GF-D8 (cell line): ENCODE measurements around the gene DMBX1.

Experiments used
- DNase-seq: peaks from one replicate; lab custom pipeline; 2025; lab: John Stamatoyannopoulos, UW

DMBX1 gene

DNA sequence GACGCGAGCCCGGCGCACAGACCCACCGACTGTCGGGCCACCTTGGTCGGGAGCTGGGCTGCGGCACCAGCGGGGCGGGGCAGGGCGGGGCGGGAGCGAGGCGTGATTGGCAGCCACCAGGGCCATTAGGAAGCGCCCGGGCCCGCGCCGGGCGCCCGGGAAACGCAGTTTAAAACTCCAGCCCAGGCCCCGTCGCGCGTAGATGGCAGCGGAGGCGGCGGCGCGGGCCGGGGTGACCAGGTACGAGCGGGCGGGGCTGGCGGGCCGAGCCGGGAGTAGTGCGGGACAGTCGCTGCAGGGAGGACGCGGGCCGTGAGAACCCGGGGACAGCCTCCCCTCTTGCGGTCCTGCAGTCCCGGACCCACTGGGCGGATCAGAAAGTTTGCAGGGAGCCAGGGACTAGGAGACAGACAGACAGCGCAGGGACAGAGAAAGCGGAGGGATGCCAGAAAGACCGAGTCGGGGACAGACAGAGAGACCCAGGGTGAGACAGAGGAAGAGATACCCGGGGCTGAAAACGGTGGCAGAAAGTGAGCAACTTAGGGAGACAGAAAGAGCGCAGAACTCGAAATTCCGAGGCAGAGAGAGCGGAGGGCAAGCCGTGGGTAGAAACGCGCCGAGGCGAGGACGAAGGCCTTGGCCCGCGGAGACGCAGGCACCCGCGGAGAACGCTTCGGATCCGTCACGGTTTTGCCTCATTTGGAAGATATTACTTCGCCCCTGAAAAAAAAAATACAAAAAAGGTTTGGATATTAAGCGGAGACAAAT, at the start of gene DMBX1:
Gene DMBX1 (plus strand): TSS at position 199 of the 768 bp plus-strand sequence. CDS start 17,175 bp downstream, outside the sequence.
- DNase-seq: no peak

DNA sequence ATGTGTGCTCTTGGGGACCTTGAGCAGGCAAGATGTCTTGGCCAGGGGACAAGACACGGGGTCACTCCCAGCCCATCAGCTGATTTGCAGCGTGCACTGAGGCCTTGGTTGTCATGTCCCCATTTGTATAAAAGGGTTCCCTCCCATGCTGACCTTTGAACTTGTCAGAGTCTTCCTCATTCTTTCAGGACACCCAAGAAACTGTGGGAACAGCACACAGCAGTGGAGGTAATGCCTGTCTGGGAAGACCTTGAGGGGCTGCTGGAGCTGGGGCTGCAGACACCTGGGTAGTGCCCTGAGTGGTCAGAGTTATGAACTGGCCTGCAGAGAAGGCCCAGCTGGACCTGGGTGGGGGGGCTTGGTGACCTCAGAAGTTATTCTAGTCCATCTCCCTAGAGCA, 49.2 kb upstream of the DMBX1 start:
- no peak for DNase-seq

DNA sequence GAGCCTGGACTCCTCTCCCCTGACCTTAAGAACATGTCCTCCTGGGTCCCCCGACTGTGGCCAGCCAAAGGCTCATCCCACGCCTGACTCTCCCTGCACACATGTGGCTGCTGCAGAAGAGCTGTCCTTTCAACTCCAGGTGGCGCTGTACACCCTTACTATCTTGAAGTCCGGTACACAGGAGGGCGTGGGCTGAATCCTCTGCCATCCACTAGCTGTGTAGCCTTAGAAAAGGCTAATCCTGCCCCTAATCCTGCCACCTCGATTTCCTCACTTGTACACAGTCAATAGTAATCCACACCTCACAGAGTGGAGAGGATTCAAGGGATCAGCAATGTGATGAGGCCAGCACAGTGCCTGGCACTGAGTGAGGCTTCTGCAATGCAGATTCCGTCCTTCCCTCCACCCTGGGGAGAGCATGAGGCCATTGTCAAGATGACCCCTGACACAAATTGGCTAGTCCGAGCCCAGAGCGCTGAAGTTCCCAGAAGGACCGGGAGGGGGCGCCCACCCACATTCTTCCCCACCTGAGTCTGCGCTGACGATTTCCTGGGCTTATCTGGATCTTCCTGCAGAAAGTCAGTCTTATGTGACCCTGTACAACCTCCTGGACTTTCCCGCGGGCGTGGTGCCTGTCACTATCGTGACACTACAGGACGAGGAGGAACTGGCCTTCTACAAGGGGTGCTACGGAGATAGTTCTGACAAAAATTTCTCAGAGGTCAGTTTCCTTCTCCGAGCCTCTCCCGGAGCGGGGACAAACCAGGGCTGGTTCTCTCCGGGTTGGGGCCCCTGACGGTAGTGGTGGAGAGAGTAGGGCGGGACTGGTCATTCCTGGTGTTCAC, 47.1 kb upstream of the DMBX1 start:
- DNase-seq: peak; percentile 55

GRCh38 chr1:46444466-46444865, 45.2 kb upstream of the DMBX1 start:
- DNase-seq: no peak

DNA sequence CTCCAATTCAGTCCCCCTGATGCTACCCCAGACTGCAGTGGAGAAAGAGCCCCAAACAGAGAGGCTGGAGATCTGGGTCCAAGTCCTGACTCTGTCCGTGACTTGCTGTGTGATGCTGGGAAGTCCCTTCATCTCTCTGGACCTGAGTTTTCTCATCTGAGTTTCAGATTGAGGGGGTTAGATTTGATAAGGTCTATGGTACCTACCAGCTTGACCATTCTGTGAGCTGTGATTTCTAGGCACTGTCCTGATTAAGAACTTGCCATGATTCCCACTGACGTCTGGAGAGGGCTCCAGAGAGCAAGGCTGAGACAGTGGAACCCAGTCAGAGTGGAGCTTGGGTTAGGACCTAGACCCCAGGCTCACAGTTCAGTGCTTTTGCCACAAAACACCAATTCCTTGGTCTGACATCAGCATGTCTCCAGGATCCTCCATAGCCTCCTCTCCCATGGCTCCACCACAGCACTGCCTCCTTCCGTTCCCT, 43.8 kb upstream of the DMBX1 start:
- no peak for DNase-seq

GRCh38 chr1:46446646-46447498, 42.8 kb upstream of the DMBX1 start:
- peak; percentile 6 for DNase-seq

- no peak for DNase-seq
These were observed 42.0 kb upstream of the DMBX1 start for GRCh38 chr1:46447499-46448108.

- no peak for DNase-seq
These were observed 41.3 kb upstream of the DMBX1 start for GRCh38 chr1:46448109-46448911.

DNA sequence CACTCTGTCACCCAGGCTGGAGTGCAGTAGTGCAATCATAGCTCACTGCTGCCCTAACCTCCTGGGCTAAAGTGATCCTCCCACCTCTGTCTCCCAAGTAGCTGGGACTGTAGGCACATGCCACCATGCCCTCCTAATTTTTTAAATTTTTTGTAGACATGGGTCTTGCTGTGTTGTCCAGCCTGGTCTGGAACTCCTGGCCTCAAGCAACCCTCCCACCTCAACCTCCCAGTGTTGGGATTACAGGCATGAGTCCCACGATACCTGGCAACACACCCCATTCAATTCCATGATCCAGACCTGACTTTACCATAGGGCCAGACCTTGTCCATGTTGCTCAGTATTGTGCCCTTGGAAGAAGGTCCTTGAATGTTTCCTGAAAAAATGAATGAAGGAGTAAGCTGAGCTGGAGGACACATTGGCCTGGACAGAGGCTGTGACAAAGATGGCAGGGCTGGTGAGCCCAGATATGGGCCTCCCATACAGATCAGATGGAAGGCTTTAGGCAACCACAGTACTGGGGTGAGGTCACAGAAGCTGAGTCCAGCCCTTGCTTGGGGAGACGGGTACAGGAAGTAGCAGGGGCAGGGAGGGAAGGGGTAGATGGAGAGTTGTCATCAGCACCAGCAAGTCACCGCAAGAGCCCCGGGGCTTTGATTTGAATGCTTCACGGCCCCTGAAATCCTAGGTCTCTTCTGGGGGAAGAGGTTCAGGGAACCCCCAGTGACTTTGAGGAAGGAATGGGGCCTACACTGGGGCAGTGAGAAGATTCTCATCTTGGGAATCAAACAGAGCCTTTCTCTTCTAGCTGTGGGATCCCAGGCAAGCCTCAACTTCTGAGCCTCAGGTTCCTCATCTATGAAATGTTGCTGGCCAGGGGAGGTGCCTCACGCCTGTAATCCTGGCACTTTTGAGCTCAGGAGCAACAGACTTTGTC, 40.1 kb upstream of the DMBX1 start:
- no peak for DNase-seq

GRCh38 chr1:46450160-46450517, 39.5 kb upstream of the DMBX1 start:
- no peak for DNase-seq

DNA sequence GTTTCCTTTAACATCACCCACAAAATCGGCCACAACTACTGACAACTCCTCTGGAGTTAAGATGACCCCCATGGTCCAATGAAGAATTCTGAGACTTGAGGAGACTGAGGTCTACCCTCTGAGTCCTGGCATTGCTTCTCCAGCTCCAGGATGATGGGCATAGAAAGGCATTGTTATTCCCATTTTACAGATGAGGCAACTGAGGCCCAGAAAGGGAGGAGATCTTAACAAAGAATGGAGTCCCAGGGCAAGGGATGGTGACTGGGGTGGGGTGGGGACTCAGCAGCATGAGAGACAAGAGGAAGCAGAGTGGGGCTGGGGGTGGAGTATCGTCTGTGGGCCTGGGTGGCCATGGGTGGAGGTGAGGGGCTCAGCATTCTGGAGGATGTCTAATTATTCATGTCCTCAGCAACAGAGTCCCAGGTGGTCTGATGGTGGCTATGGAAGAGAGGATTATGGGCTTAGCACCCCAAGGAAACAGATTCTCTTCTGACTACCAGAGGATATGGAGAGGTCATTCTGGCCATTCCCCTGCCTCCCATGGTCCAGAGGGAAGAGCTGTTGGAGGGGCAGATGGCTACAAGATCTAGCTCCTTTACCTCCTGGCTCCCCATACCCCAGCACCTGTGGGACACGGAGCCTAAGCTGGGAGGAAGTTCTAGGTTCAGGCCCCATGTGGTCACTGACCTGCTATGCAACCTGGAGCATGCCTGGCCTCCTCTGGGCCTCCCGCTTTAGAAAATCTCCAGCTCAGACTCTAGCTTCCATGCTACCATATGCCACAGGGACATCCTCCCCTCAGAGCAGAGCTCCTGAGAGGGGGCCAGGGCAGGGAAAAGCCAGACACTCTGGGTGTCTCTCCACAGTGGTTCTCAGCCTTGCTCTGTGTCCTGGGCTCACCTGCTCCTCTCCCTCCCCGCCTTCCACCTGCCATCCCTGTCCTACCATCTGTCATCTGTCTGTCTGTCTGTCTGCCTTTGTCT, 37.4 kb upstream of the DMBX1 start:
- no peak for DNase-seq

- no peak for DNase-seq
These were observed 36.7 kb upstream of the DMBX1 start for GRCh38 chr1:46452931-46453325.

- no peak for DNase-seq
These were observed 36.2 kb upstream of the DMBX1 start for GRCh38 chr1:46453449-46453848.

DNA sequence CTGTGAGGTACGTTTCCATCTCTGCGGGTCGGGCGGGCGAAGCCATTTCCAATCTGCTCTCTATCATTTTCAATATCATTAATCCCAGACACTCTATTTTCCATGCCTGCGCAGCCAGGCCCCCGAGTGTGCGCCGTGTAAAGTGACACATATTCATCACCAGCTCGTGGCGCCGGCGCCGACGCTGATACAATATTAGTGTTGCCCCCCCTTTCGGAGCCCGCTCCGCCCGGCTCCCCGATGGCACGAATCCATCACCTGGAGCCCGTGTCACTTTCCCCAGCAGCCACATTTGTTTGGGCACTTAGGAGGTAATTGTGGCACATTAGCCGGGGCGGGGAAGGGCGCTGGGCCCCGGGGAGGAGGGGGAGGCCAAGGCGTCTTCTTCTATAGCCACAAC, 33.7 kb upstream of the DMBX1 start:
- DNase-seq: no peak

DNA sequence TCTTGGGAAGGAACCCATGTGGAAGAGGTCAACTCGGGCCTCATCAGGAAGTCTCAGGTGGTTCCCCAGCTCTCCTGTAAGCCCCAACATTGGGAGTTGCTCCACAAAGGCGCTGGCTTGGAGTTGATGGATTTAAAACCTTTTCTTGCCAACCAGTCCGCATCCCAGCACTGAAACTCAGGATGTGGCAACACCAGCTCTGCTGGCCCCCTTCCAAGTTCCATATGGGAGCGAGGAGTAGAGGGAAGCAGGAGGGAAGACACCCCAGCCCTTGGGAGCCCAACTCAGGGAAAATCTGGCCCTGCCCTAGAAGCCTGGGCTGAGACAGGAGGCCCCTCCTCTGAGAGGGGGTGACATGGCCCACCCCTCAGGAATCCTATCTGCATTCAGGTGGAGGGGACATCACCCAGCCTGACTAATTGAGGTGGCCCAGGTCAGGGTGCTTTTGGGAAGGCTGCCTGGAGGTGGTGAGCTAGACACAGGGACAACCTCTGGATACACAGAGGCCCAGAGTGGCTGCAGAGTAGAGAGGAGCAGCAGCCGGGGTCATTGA, 33.1 kb upstream of the DMBX1 start:
- no peak for DNase-seq

DNA sequence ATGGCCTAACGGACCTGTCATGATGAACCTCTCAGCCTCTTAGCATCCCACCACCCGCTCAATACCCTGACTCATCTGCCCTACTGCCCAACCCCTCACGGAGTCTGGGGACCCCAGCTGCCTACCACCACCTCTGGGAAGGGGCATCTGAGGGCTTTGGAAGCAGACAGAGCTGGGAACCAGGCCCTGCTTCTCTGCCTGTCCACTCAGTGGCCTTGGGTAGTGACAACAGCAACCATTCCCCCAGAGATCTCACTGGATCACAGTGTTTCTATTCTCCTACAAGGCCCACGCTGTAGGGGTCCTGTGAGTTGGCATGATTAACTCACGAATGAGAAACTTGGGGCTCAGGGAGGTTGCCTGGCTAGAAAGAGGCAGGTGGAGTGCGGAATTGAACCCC, 32.5 kb upstream of the DMBX1 start:
- DNase-seq: no peak

DNA sequence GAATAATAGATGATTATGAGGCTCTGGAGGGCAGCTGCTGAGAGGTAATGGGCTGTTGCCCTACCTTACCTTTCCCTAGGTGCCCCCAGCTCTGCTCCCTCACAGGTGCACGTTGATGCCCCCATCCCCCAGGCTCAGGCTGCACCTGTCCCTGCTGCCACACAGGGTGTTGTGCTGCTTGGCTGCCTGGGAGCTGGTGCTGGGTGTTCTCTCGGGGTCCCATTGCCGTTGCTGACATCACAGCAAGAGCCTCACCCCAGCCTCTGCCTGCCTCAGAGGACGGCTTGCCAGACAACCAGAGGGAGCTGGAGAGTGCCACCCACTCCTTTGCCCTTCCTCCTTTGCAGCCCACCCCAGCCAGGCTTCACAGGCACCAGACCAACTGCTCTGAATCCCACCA, 31.4 kb upstream of the DMBX1 start:
- DNase-seq: no peak

GRCh38 chr1:46458846-46459245, 30.8 kb upstream of the DMBX1 start:
- no peak for DNase-seq
